ENCODE results near the gene KYNU.

DNA sequence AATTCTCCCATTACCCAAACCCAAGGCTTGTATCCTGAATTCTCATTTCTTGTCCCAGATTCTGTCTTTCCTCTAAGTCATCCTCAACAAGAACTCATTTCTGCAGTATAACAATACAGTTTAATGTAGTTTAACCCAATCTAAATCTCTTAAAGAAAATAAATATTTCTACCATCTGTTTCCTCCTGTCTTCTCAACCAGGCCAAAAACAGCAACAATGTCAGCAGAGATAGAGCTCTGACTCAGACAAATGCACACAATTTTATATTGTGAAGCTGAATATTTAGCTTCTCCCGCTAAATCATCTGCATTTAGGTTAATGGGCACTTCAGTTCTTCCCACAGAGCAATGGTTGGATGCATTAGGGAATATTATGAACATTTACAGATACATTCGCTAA is 35.7 kb upstream of the KYNU start:
- TF ChIP-seq, protein P1, sequence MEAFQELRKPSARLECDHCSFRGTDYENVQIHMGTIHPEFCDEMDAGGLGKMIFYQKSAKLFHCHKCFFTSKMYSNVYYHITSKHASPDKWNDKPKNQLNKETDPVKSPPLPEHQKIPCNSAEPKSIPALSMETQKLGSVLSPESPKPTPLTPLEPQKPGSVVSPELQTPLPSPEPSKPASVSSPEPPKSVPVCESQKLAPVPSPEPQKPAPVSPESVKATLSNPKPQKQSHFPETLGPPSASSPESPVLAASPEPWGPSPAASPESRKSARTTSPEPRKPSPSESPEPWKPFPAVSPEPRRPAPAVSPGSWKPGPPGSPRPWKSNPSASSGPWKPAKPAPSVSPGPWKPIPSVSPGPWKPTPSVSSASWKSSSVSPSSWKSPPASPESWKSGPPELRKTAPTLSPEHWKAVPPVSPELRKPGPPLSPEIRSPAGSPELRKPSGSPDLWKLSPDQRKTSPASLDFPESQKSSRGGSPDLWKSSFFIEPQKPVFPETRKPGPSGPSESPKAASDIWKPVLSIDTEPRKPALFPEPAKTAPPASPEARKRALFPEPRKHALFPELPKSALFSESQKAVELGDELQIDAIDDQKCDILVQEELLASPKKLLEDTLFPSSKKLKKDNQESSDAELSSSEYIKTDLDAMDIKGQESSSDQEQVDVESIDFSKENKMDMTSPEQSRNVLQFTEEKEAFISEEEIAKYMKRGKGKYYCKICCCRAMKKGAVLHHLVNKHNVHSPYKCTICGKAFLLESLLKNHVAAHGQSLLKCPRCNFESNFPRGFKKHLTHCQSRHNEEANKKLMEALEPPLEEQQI (IDR thresholded peaks at IDR 0.05), result no peak
- no peak for TF ChIP-seq BACH1 (tag; IDR thresholded peaks at IDR 0.05)
- TF ChIP-seq RAD21 (CRISPR knock-in tag; conservative IDR thresholded peaks at IDR 0.05 in 1 of 2, IDR thresholded peaks at IDR 0.05 in 1 of 2), result no peak
- no peak for TF ChIP-seq BMI1 (IDR thresholded peaks at IDR 0.05; ENCODE audit: low read length)
- TF ChIP-seq MXD1 (CRISPR knock-in tag; IDR thresholded peaks at IDR 0.05; ENCODE audit: borderline replicate concordance, poor library complexity, severe bottlenecking), result no peak
- TF ChIP-seq SOX6 (IDR thresholded peaks at IDR 0.05), result no peak
- no peak for TF ChIP-seq KLF6 (CRISPR knock-in tag; IDR thresholded peaks at IDR 0.05; ENCODE audit: borderline replicate concordance)
- no peak for TF ChIP-seq ZZZ3 (IDR thresholded peaks at IDR 0.05)
- TF ChIP-seq, protein P2, sequence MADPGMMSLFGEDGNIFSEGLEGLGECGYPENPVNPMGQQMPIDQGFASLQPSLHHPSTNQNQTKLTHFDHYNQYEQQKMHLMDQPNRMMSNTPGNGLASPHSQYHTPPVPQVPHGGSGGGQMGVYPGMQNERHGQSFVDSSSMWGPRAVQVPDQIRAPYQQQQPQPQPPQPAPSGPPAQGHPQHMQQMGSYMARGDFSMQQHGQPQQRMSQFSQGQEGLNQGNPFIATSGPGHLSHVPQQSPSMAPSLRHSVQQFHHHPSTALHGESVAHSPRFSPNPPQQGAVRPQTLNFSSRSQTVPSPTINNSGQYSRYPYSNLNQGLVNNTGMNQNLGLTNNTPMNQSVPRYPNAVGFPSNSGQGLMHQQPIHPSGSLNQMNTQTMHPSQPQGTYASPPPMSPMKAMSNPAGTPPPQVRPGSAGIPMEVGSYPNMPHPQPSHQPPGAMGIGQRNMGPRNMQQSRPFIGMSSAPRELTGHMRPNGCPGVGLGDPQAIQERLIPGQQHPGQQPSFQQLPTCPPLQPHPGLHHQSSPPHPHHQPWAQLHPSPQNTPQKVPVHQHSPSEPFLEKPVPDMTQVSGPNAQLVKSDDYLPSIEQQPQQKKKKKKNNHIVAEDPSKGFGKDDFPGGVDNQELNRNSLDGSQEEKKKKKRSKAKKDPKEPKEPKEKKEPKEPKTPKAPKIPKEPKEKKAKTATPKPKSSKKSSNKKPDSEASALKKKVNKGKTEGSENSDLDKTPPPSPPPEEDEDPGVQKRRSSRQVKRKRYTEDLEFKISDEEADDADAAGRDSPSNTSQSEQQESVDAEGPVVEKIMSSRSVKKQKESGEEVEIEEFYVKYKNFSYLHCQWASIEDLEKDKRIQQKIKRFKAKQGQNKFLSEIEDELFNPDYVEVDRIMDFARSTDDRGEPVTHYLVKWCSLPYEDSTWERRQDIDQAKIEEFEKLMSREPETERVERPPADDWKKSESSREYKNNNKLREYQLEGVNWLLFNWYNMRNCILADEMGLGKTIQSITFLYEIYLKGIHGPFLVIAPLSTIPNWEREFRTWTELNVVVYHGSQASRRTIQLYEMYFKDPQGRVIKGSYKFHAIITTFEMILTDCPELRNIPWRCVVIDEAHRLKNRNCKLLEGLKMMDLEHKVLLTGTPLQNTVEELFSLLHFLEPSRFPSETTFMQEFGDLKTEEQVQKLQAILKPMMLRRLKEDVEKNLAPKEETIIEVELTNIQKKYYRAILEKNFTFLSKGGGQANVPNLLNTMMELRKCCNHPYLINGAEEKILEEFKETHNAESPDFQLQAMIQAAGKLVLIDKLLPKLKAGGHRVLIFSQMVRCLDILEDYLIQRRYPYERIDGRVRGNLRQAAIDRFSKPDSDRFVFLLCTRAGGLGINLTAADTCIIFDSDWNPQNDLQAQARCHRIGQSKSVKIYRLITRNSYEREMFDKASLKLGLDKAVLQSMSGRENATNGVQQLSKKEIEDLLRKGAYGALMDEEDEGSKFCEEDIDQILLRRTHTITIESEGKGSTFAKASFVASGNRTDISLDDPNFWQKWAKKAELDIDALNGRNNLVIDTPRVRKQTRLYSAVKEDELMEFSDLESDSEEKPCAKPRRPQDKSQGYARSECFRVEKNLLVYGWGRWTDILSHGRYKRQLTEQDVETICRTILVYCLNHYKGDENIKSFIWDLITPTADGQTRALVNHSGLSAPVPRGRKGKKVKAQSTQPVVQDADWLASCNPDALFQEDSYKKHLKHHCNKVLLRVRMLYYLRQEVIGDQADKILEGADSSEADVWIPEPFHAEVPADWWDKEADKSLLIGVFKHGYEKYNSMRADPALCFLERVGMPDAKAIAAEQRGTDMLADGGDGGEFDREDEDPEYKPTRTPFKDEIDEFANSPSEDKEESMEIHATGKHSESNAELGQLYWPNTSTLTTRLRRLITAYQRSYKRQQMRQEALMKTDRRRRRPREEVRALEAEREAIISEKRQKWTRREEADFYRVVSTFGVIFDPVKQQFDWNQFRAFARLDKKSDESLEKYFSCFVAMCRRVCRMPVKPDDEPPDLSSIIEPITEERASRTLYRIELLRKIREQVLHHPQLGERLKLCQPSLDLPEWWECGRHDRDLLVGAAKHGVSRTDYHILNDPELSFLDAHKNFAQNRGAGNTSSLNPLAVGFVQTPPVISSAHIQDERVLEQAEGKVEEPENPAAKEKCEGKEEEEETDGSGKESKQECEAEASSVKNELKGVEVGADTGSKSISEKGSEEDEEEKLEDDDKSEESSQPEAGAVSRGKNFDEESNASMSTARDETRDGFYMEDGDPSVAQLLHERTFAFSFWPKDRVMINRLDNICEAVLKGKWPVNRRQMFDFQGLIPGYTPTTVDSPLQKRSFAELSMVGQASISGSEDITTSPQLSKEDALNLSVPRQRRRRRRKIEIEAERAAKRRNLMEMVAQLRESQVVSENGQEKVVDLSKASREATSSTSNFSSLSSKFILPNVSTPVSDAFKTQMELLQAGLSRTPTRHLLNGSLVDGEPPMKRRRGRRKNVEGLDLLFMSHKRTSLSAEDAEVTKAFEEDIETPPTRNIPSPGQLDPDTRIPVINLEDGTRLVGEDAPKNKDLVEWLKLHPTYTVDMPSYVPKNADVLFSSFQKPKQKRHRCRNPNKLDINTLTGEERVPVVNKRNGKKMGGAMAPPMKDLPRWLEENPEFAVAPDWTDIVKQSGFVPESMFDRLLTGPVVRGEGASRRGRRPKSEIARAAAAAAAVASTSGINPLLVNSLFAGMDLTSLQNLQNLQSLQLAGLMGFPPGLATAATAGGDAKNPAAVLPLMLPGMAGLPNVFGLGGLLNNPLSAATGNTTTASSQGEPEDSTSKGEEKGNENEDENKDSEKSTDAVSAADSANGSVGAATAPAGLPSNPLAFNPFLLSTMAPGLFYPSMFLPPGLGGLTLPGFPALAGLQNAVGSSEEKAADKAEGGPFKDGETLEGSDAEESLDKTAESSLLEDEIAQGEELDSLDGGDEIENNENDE (IDR thresholded peaks at IDR 0.05; ENCODE audit: low read depth, low read length), result no peak
- TF ChIP-seq, protein P3, sequence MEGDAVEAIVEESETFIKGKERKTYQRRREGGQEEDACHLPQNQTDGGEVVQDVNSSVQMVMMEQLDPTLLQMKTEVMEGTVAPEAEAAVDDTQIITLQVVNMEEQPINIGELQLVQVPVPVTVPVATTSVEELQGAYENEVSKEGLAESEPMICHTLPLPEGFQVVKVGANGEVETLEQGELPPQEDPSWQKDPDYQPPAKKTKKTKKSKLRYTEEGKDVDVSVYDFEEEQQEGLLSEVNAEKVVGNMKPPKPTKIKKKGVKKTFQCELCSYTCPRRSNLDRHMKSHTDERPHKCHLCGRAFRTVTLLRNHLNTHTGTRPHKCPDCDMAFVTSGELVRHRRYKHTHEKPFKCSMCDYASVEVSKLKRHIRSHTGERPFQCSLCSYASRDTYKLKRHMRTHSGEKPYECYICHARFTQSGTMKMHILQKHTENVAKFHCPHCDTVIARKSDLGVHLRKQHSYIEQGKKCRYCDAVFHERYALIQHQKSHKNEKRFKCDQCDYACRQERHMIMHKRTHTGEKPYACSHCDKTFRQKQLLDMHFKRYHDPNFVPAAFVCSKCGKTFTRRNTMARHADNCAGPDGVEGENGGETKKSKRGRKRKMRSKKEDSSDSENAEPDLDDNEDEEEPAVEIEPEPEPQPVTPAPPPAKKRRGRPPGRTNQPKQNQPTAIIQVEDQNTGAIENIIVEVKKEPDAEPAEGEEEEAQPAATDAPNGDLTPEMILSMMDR (IDR thresholded peaks at IDR 0.05 in 2 of 3, conservative IDR thresholded peaks at IDR 0.05 in 1 of 3; ENCODE audit: insufficient read depth in 2 of 3, low read depth in 1 of 3, low read length in 3 of 3), result no peak
- TF ChIP-seq EP300 (IDR thresholded peaks at IDR 0.05; ENCODE audit: low read length), result no peak
- TF ChIP-seq TRIM24 (IDR thresholded peaks at IDR 0.05), result no peak

Measured in K562 (cell line).